ENCODE results near the gene TP53I11. TPM values are rescaled to one million over a fixed set of nuclear protein-coding genes. Genes with fewer than 3 reads are reported as not detected.

Gene TP53I11
- total RNA-seq, 2 donors from 2014 or later = 21.8 to 91.0 TPM

DNA sequence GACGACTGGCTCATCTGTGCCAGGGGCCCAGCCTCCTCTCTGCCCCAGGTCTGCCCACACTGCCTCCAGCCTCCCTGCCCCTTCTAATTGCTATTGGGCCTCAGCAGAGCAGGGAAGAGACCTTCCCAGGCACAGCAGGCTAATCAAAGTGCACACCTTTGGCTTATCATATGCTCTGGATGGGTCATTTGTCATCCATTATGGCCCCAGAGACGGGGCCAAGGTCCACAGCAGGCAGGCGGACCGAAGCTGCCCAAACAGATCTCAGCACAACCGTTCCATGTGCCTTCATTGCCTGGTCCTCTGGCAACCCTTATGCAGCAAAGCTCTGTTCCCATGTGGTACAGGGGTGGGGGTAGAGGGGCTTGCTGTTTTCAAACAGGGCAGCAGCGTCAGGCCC, 66.6 kb downstream of the TP53I11 start:
- TF ChIP-seq, protein P1, sequence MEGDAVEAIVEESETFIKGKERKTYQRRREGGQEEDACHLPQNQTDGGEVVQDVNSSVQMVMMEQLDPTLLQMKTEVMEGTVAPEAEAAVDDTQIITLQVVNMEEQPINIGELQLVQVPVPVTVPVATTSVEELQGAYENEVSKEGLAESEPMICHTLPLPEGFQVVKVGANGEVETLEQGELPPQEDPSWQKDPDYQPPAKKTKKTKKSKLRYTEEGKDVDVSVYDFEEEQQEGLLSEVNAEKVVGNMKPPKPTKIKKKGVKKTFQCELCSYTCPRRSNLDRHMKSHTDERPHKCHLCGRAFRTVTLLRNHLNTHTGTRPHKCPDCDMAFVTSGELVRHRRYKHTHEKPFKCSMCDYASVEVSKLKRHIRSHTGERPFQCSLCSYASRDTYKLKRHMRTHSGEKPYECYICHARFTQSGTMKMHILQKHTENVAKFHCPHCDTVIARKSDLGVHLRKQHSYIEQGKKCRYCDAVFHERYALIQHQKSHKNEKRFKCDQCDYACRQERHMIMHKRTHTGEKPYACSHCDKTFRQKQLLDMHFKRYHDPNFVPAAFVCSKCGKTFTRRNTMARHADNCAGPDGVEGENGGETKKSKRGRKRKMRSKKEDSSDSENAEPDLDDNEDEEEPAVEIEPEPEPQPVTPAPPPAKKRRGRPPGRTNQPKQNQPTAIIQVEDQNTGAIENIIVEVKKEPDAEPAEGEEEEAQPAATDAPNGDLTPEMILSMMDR (IDR thresholded peaks at IDR 0.05) = no peak
- TF ChIP-seq POLR2A (IDR thresholded peaks at IDR 0.05) = no peak
- ATAC-seq (no peak), DNase-seq (no peak)
- no peak overlapping the region for H3K4me3 ChIP-seq
- no peaks in the 10 kb centered on the region for H3K27me3 ChIP-seq
- intact Hi-C loops (cut with DNase I) = no loop called here
- 38 to 54% methylated on average over 5 to 6 of the region's 6 CpGs for WGBS, 2 donors
- H3K36me3 ChIP-seq (replicated peaks in 1 of 2; ENCODE audit: insufficient read depth in 1 of 2, low read depth in 2 of 2) = no peaks in the 10 kb centered on the region
- H3K27ac ChIP-seq = no peak overlapping the region
- H3K9me3 ChIP-seq = no peaks in the 10 kb centered on the region
- no peaks in the 10 kb centered on the region for H3K4me1 ChIP-seq

DNA sequence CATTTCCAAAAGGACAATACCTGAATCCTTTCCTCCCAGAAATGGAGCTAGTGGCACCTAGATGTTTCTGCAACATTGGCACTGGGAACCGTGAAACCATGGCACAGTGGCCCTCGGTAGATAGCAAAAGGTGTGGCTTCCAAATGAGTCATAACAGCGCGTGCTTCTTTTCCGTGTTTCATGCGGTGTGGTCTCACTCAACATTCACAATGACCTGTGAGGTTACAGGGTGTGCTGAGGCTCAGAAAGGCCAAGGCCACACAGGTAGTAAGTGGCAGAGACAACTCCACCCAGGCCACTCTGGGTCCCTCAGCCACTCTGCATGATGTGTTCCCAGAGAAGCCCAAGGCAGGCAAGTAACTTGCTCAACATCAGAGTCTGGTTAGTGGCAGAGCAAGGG, 67.4 kb downstream of the TP53I11 start:
- no peaks in the 10 kb centered on the region for H3K27me3 ChIP-seq
- intact Hi-C loops (cut with DNase I) = no loop called here
- WGBS, 2 donors = 70 to 79% methylated on average over 6 of the region's 6 CpGs
- no peak overlapping the region for H3K4me3 ChIP-seq
- ATAC-seq (no peak), DNase-seq (no peak)
- H3K27ac ChIP-seq = no peak overlapping the region
- TF ChIP-seq, protein P1 (IDR thresholded peaks at IDR 0.05) = no peak
- no peak for TF ChIP-seq POLR2A (IDR thresholded peaks at IDR 0.05)
- H3K4me1 ChIP-seq = no peaks in the 10 kb centered on the region
- no peaks in the 10 kb centered on the region for H3K9me3 ChIP-seq
- no peaks in the 10 kb centered on the region for H3K36me3 ChIP-seq (replicated peaks in 1 of 2; ENCODE audit: insufficient read depth in 1 of 2, low read depth in 2 of 2)

Other genes with a start within 250 kb of the TP53I11 start
- gene TSPAN18, start 223.9 kb downstream of the TP53I11 start, total RNA-seq = 1 to 10 TPM; 2.1 to 3.0 TPM
- gene PRDM11, start 195.8 kb upstream of the TP53I11 start, total RNA-seq = 1 to 10 TPM; 4.4 to 7.9 TPM

Measured in body of pancreas (tissue), 4 donors.